ENCODE measurements around the gene SETD3. TPM values are rescaled to one million over a fixed set of nuclear protein-coding genes. Genes with fewer than 3 reads are reported as not detected.

The SETD3 gene
- polyA plus RNA-seq, 1 donor (not counting 4 experiments of a cell fraction or from before 2014, with no cell fraction given): 48.1 TPM

- TF ChIP-seq CTCF (optimal IDR thresholded peaks at IDR 0.05 in 1 of 3, IDR thresholded peaks at IDR 0.05 in 1 of 3, conservative IDR thresholded peaks at IDR 0.05 in 1 of 3; ENCODE audit: extremely low read depth in 1 of 3, insufficient read depth in 2 of 3, low read length in 3 of 3): no peak
- TF ChIP-seq EZH2 (IDR thresholded peaks at IDR 0.05; ENCODE audit: low read length): no peak
- peaks cover 9% of the 10 kb centered on the region for H3K4me1 ChIP-seq (ENCODE audit: control insufficient read depth, extremely low read depth, insufficient read depth, low read length)
- H2AFZ ChIP-seq (ENCODE audit: control insufficient read depth, low read length): no peak overlapping the region
- H3K4me2 ChIP-seq (ENCODE audit: control insufficient read depth, extremely low read depth, insufficient read depth, low read depth, low read length): no peak overlapping the region
- no peak overlapping the region for H3K27ac ChIP-seq (ENCODE audit: control insufficient read depth, insufficient read depth, low read length)
- no peaks in the 10 kb centered on the region for H3K9me3 ChIP-seq (ENCODE audit: control insufficient read depth, low read depth, low read length)
- H3K36me3 ChIP-seq (ENCODE audit: control insufficient read depth in 2 of 2, extremely low read depth in 1 of 2, insufficient read depth in 2 of 2, low read length in 2 of 2): no peaks in the 10 kb centered on the region
- FAIRE-seq (no peak), DNase-seq (ENCODE audit: low read depth, low spot score) (no peak)
- H3K9me1 ChIP-seq (ENCODE audit: control insufficient read depth, extremely low read depth, insufficient read depth, low read length): no peaks in the 10 kb centered on the region
- no peak overlapping the region for H3K4me3 ChIP-seq (ENCODE audit: control insufficient read depth in 2 of 3, extremely low read depth in 1 of 3, insufficient read depth in 2 of 3, low read depth in 1 of 3, low read length in 3 of 3)
- H4K20me1 ChIP-seq (ENCODE audit: control insufficient read depth, extremely low read depth, insufficient read depth, low read length): no peaks in the 10 kb centered on the region
- peaks cover 16% of the 10 kb centered on the region for H3K27me3 ChIP-seq (ENCODE audit: control insufficient read depth, extremely low read depth, insufficient read depth, low read length)
- no peaks in the 10 kb centered on the region for H3K79me2 ChIP-seq (ENCODE audit: control insufficient read depth, insufficient read depth, low read length)
- no peak overlapping the region for H3K9ac ChIP-seq (ENCODE audit: control insufficient read depth, extremely low read depth, insufficient read depth, low read length)
- dilution Hi-C loops (cut with MboI; ENCODE audit: extremely low pct_ligation_motif_present, low sequenced_read_pairs): no loop called here
Observed at GRCh38 chr14:99380991-99381687, 99.5 kb downstream of the SETD3 start.

GRCh38 chr14:99380402-99380801 is 100.3 kb downstream of the SETD3 start:
- DNase-seq (ENCODE audit: low read depth, low spot score): no peak
- FAIRE-seq: no peak
- H3K79me2 ChIP-seq (ENCODE audit: control insufficient read depth, insufficient read depth, low read length): no peaks in the 10 kb centered on the region
- no peaks in the 10 kb centered on the region for H4K20me1 ChIP-seq (ENCODE audit: control insufficient read depth, extremely low read depth, insufficient read depth, low read length)
- no peak overlapping the region for H2AFZ ChIP-seq (ENCODE audit: control insufficient read depth, low read length)
- no peaks in the 10 kb centered on the region for H3K9me3 ChIP-seq (ENCODE audit: control insufficient read depth, low read depth, low read length)
- H3K9me1 ChIP-seq (ENCODE audit: control insufficient read depth, extremely low read depth, insufficient read depth, low read length): no peaks in the 10 kb centered on the region
- no peak overlapping the region for H3K4me2 ChIP-seq (ENCODE audit: control insufficient read depth, extremely low read depth, insufficient read depth, low read depth, low read length)
- no peak overlapping the region for H3K4me3 ChIP-seq (ENCODE audit: control insufficient read depth in 2 of 3, extremely low read depth in 1 of 3, insufficient read depth in 2 of 3, low read depth in 1 of 3, low read length in 3 of 3)
- H3K27me3 ChIP-seq (ENCODE audit: control insufficient read depth, extremely low read depth, insufficient read depth, low read length): peaks cover 11% of the 10 kb centered on the region
- peaks cover 9% of the 10 kb centered on the region for H3K4me1 ChIP-seq (ENCODE audit: control insufficient read depth, extremely low read depth, insufficient read depth, low read length)
- dilution Hi-C loops (cut with MboI; ENCODE audit: extremely low pct_ligation_motif_present, low sequenced_read_pairs): no loop called here
- TF ChIP-seq EZH2 (IDR thresholded peaks at IDR 0.05; ENCODE audit: low read length): no peak
- no peak for TF ChIP-seq CTCF (optimal IDR thresholded peaks at IDR 0.05 in 1 of 3, IDR thresholded peaks at IDR 0.05 in 1 of 3, conservative IDR thresholded peaks at IDR 0.05 in 1 of 3; ENCODE audit: extremely low read depth in 1 of 3, insufficient read depth in 2 of 3, low read length in 3 of 3)
- no peaks in the 10 kb centered on the region for H3K36me3 ChIP-seq (ENCODE audit: control insufficient read depth in 2 of 2, extremely low read depth in 1 of 2, insufficient read depth in 2 of 2, low read length in 2 of 2)
- H3K9ac ChIP-seq (ENCODE audit: control insufficient read depth, extremely low read depth, insufficient read depth, low read length): no peak overlapping the region
- no peak overlapping the region for H3K27ac ChIP-seq (ENCODE audit: control insufficient read depth, insufficient read depth, low read length)

Measured in keratinocyte (primary cell).